ENCODE results near the gene ZSCAN2. TPM values are rescaled to one million over a fixed set of nuclear protein-coding genes. Genes with fewer than 3 reads are reported as not detected.

The ZSCAN2 gene
- total RNA-seq, 2 donors from 2014 or later = 4.9 to 5.6 TPM

- no peaks in the 10 kb centered on the region for H3K36me3 ChIP-seq
Measured at GRCh38 chr15:84597296-84597695, 3.5 kb upstream of the ZSCAN2 start.

GRCh38 chr15:84598250-84598649 lies 2.6 kb upstream of the ZSCAN2 start:
- H3K27me3 ChIP-seq = no peaks in the 10 kb centered on the region
- no peak for DNase-seq (ENCODE audit: low spot score)
- peak overlapping the region in 1 of 2 donors; percentile 15 for H3K27ac ChIP-seq
- TF ChIP-seq CTCF (IDR thresholded peaks at IDR 0.05) = no peak
- no peaks in the 10 kb centered on the region for H3K36me3 ChIP-seq
- no peak overlapping the region for H3K4me3 ChIP-seq
- no peaks in the 10 kb centered on the region for H3K9me3 ChIP-seq
- H3K4me1 ChIP-seq = peaks cover 0 to 9% of the 10 kb centered on the region in 2 donors

More at GRCh38 chr15:84597296-84597695, 3.5 kb upstream of the ZSCAN2 start:
- Histone ChIP-seq H3K4me3 (no peak overlapping the region), H3K9me3 (no peaks in the 10 kb centered on the region), H3K4me1 (peaks cover 0 to 9% of the 10 kb centered on the region in 2 donors), H3K27me3 (no peaks in the 10 kb centered on the region), H3K27ac (no peak overlapping the region)
- TF ChIP-seq CTCF (IDR thresholded peaks at IDR 0.05) = no peak
- no peak for DNase-seq (ENCODE audit: low spot score)

- peak; percentile 50 to 76 for TF ChIP-seq CTCF (IDR thresholded peaks at IDR 0.05)
- DNase-seq (ENCODE audit: low spot score) = no peak
- H3K36me3 ChIP-seq = no peaks in the 10 kb centered on the region
- H3K4me3 ChIP-seq = no peak overlapping the region
- H3K27ac ChIP-seq = no peak overlapping the region
- H3K4me1 ChIP-seq = peaks cover 0 to 9% of the 10 kb centered on the region in 2 donors
- H3K27me3 ChIP-seq = no peaks in the 10 kb centered on the region
- no peaks in the 10 kb centered on the region for H3K9me3 ChIP-seq
Measured at GRCh38 chr15:84598993-84599392, 1.8 kb upstream of the ZSCAN2 start.

DNA sequence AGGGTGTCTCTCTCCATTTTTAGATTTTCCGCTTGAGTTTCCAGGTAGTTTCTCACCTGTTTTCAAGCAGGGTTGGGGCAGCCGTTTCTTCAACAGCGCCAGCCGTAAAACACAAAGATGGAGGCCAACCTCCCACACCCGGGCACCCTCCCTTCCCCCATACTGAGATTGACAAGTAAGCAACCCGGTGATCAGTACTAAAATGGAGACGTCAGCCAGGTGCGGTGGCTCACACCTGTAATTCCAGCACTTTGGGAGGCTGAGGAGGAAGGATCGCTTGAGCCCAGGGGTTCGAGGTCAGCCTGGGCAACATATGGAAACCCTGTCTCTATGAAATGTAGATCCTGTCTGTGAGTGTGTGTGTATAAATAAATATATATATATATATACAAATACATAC lies 903 bp upstream of the ZSCAN2 start:
- DNase-seq (ENCODE audit: low spot score) = no peak
- Histone ChIP-seq H3K27ac (no peak overlapping the region), H3K9me3 (no peaks in the 10 kb centered on the region), H3K4me3 (peak overlapping the region in 1 of 2 donors; percentile 96), H3K36me3 (no peaks in the 10 kb centered on the region), H3K27me3 (no peaks in the 10 kb centered on the region), H3K4me1 (peaks cover 0 to 9% of the 10 kb centered on the region in 2 donors)
- TF ChIP-seq CTCF (IDR thresholded peaks at IDR 0.05) = no peak

DNA sequence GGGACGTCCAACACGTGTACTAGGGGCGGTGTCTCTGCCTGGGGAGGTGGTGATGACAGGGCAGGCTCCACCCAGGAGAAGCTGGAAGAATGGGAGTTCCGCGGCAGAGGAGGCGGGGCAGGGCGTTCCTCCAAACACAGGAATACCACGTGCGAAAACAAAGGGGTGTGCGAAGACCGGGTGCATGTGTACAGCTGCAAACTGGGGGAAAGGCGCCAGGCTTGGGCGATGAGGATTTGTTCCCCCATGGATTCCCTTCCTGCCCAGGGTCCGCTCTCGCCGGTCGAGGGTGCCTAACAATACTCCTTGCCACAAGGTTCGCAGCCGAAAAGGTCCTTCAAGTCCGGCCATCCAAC lies 500 bp upstream of the ZSCAN2 start:
- TF ChIP-seq CTCF (IDR thresholded peaks at IDR 0.05) = no peak
- Histone ChIP-seq H3K27me3 (no peaks in the 10 kb centered on the region), H3K27ac (peak overlapping the region; percentile 66 to 85), H3K9me3 (no peaks in the 10 kb centered on the region), H3K4me1 (peaks cover 0 to 9% of the 10 kb centered on the region in 2 donors), H3K36me3 (no peaks in the 10 kb centered on the region), H3K4me3 (peak overlapping the region; percentile 82 to 96)
- DNase-seq (ENCODE audit: low spot score) = peak; percentile 94

- Histone ChIP-seq H3K27me3 (no peaks in the 10 kb centered on the region), H3K9me3 (no peaks in the 10 kb centered on the region), H3K27ac (peak overlapping the region in 1 of 2 donors; percentile 85), H3K36me3 (no peaks in the 10 kb centered on the region), H3K4me1 (peaks cover 0 to 9% of the 10 kb centered on the region in 2 donors), H3K4me3 (peak overlapping the region; percentile 82 to 96)
- TF ChIP-seq CTCF (IDR thresholded peaks at IDR 0.05) = no peak
- DNase-seq (ENCODE audit: low spot score) = no peak
Measured at GRCh38 chr15:84601555-84601838, 688 bp downstream of the ZSCAN2 start.

All from right atrium auricular region (tissue), 2 donors.